ENCODE results near the gene EIF5A2.

The EIF5A2 gene

DNA sequence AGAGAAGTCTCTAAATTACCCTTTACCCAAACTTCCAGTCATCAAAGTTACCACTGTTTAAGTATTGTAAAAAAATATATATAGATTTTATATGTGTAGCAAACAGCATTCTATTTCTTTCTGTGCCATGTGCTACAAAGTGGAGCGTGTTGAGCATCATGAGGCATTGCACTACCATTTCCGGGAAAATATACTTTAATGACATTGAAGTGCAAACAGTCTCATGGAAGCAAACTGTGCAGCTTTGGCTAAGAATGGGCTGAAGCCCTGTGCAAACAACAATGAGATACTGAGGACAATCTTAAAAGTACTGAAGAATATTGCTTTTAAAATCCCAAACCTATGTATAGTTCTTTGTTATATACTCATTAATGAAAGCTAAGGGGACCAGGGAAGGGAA is 31.9 kb downstream of the EIF5A2 start:
- Histone ChIP-seq H3K9ac (ENCODE audit: low read length in 5 of 5) (no peak overlapping the region), H3K27ac (ENCODE audit: low read depth, low read length) (no peak overlapping the region), H3K27me3 (ENCODE audit: control insufficient read depth in 5 of 5, insufficient read depth in 4 of 5, low read length in 5 of 5) (no peaks in the 10 kb centered on the region), H3K9me3 (ENCODE audit: control insufficient read depth in 5 of 5, low read length in 5 of 5) (peaks cover 0 to 4% (median 2%) of the 10 kb centered on the region in 5 donors), H3K4me1 (ENCODE audit: control insufficient read depth in 5 of 5, insufficient read depth in 5 of 5, low read length in 5 of 5) (no peaks in the 10 kb centered on the region), H3K4me3 (ENCODE audit: low read depth in 1 of 5, low read length in 5 of 5) (no peak overlapping the region), H3K36me3 (ENCODE audit: control insufficient read depth in 5 of 5, insufficient read depth in 5 of 5, low read length in 5 of 5) (no peaks in the 10 kb centered on the region)

DNA sequence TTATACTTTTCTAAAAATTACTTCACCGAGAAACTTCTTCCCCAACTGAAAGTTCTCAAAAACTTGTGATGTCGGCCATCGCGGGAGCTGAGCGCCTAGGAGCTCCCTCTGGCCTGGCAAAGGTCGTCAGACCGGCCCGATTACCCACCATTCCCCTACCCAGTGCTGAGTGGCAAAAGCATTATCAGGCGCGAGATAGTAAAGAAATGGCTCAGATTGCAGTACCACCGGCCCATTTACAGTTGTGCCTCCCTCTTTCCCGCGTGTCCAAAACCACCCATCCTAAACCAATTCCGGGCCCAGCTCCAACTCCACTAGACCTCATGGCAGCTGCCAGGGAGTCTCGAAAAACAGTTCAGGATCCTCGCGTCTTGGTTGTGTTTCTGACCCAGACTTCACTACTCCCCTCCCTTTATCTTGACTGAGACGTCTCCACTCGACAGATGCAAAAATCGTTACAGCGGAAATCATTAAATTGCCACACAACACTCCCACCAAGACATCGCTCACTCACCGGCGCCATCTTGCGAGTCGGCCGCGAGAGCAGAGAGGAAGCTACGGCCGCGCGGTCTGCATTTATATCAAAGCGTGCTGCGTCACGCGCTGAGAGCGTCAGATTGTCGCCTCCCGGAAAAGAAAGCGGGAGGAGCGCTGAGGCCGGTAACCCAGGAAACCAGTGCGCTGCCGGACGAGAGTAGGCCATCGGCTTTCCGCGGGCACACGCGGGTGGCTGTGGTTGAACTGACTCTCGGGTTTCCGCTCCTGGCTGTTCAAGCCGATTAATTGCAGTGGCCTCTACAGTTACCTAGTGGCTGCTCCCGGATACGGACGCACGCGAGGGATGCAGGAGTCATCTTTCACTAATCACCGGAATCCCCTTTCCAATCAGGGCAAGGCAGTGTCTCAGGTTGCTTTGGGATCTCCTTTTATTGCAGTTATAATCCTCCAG is 38.5 kb downstream of the EIF5A2 start, which contains the start of gene RPL22L1:
RPL22L1 (minus strand) TSS at position 551 of the 949 bp plus-strand sequence; CDS start at position 523, 28 bp downstream.
- Histone ChIP-seq H3K27me3 (ENCODE audit: control insufficient read depth in 5 of 5, insufficient read depth in 4 of 5, low read length in 5 of 5) (no peaks in the 10 kb centered on the region), H3K4me3 (ENCODE audit: low read depth in 1 of 5, low read length in 5 of 5) (peak within 1 kb of the TSS; percentile 62 to 99 (median 94)), H3K4me1 (ENCODE audit: control insufficient read depth in 5 of 5, insufficient read depth in 5 of 5, low read length in 5 of 5) (peaks cover 0 to 23% (median 19%) of the 10 kb centered on the region in 5 donors), H3K27ac (ENCODE audit: low read depth, low read length) (peak within 1 kb of the TSS; percentile 85), H3K36me3 (ENCODE audit: control insufficient read depth in 5 of 5, insufficient read depth in 5 of 5, low read length in 5 of 5) (peaks cover 22 to 31% (median 28%) of the 10 kb centered on the region in 5 donors), H3K9me3 (ENCODE audit: control insufficient read depth in 5 of 5, low read length in 5 of 5) (peaks cover 0 to under 1% (median 0%) of the 10 kb centered on the region in 5 donors), H3K9ac (ENCODE audit: low read length in 5 of 5) (peak within 1 kb of the TSS; percentile 64 to 93 (median 84))

DNA sequence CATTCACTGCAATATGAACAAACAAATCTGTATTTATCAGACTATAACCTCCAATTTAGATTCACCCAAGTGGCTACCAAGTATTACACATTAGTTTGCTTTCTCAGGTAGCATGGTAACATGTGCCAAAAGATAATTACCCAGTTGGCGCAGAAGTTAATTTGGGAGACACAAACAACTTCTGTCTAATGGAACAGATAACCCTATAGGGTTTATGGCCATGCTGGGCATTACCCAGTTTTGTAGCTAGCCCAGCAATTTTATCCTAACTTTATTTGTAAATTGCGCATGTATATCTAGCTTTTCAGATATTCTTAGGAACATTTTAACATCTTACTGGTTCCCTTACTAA is 39.2 kb downstream of the EIF5A2 start:
- Histone ChIP-seq H3K36me3 (ENCODE audit: control insufficient read depth in 5 of 5, insufficient read depth in 5 of 5, low read length in 5 of 5) (peaks cover 22 to 34% (median 32%) of the 10 kb centered on the region in 5 donors), H3K27me3 (ENCODE audit: control insufficient read depth in 5 of 5, insufficient read depth in 4 of 5, low read length in 5 of 5) (no peaks in the 10 kb centered on the region), H3K4me3 (ENCODE audit: low read depth in 1 of 5, low read length in 5 of 5) (peak overlapping the region; percentile 62 to 99 (median 94)), H3K9ac (ENCODE audit: low read length in 5 of 5) (peak overlapping the region; percentile 64 to 93 (median 84)), H3K27ac (ENCODE audit: low read depth, low read length) (peak overlapping the region; percentile 85), H3K4me1 (ENCODE audit: control insufficient read depth in 5 of 5, insufficient read depth in 5 of 5, low read length in 5 of 5) (peaks cover 0 to 23% (median 19%) of the 10 kb centered on the region in 5 donors), H3K9me3 (ENCODE audit: control insufficient read depth in 5 of 5, low read length in 5 of 5) (no peaks in the 10 kb centered on the region)

GRCh38 chr3:170868577-170869238 is 39.7 kb downstream of the EIF5A2 start:
- H3K4me1 ChIP-seq (ENCODE audit: control insufficient read depth in 5 of 5, insufficient read depth in 5 of 5, low read length in 5 of 5): peaks cover 0 to 23% (median 19%) of the 10 kb centered on the region in 5 donors
- H3K27me3 ChIP-seq (ENCODE audit: control insufficient read depth in 5 of 5, insufficient read depth in 4 of 5, low read length in 5 of 5): no peaks in the 10 kb centered on the region
- H3K9ac ChIP-seq (ENCODE audit: low read length in 5 of 5): peak overlapping the region in 2 of 5 donors; percentile 84 to 93
- peaks cover 22 to 34% (median 32%) of the 10 kb centered on the region in 5 donors for H3K36me3 ChIP-seq (ENCODE audit: control insufficient read depth in 5 of 5, insufficient read depth in 5 of 5, low read length in 5 of 5)
- H3K9me3 ChIP-seq (ENCODE audit: control insufficient read depth in 5 of 5, low read length in 5 of 5): no peaks in the 10 kb centered on the region
- H3K4me3 ChIP-seq (ENCODE audit: low read depth in 1 of 5, low read length in 5 of 5): peak overlapping the region in 4 of 5 donors; percentile 87 to 99 (median 95)
- peak overlapping the region; percentile 85 for H3K27ac ChIP-seq (ENCODE audit: low read depth, low read length)

DNA sequence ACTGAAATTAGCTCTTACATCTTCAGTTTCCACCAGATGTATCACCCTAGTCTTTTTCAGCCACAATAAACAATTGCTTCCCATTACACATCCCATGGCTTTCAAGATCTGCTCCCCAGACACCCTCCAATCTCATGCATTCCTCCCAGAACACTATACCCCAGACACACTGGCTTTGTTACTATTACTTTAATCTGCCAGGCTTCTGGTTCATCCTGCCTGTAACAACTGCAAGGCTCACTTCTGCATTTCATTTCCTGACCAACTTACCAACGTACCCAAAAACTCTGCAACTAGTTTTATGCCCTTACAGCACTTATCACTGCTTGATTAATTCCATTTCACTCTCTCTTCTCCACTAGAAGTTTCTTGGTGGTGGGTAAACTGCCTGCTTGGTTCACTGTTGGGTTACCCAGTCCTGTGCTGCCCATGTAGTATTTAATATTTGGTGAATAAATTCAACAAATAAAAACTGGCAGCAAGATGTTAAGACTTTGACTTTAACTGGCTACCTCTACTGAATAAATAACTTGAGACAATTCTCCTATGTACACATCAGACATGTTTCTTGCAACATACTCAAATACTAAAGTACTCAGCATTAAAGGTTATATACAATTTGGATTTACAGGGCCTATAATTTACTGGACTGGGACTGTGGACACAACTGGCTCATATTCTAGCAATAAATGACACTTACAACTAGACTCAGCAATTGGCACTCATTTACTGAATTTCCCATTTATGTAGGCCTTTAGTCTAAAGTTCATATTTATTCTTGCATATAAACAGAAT is 41.1 kb downstream of the EIF5A2 start:
- H3K27me3 ChIP-seq (ENCODE audit: control insufficient read depth in 5 of 5, insufficient read depth in 4 of 5, low read length in 5 of 5): no peaks in the 10 kb centered on the region
- H3K27ac ChIP-seq (ENCODE audit: low read depth, low read length): no peak overlapping the region
- H3K9ac ChIP-seq (ENCODE audit: low read length in 5 of 5): no peak overlapping the region
- no peaks in the 10 kb centered on the region for H3K9me3 ChIP-seq (ENCODE audit: control insufficient read depth in 5 of 5, low read length in 5 of 5)
- H3K36me3 ChIP-seq (ENCODE audit: control insufficient read depth in 5 of 5, insufficient read depth in 5 of 5, low read length in 5 of 5): peaks cover 22 to 34% (median 32%) of the 10 kb centered on the region in 5 donors
- peaks cover 0 to 23% (median 19%) of the 10 kb centered on the region in 5 donors for H3K4me1 ChIP-seq (ENCODE audit: control insufficient read depth in 5 of 5, insufficient read depth in 5 of 5, low read length in 5 of 5)
- no peak overlapping the region for H3K4me3 ChIP-seq (ENCODE audit: low read depth in 1 of 5, low read length in 5 of 5)

DNA sequence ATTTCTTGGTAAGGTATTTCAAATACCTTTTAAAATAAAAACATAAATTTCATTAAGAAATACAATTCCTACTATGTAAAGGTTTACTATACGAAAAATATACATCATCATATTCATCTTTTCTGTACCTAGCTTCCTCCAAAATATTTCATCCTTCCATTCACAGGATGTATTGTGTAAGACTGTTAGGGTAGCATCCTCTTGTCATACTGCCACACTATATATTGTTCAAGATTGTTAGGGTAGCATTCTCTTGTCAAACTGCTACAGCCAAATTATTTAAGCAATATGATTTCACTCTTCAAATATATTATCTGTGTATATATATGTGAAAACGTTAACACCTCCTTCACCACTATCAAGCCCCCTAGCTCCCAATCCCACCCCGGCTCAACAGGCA is 41.9 kb downstream of the EIF5A2 start:
- Histone ChIP-seq H3K27ac (ENCODE audit: low read depth, low read length) (no peak overlapping the region), H3K9me3 (ENCODE audit: control insufficient read depth in 5 of 5, low read length in 5 of 5) (no peaks in the 10 kb centered on the region)

GRCh38 chr3:170865209-170866094 is 43.0 kb downstream of the EIF5A2 start:
- no peak overlapping the region for H3K27ac ChIP-seq (ENCODE audit: low read depth, low read length)
- no peak overlapping the region for H3K4me3 ChIP-seq (ENCODE audit: low read depth in 1 of 5, low read length in 5 of 5)
- H3K27me3 ChIP-seq (ENCODE audit: control insufficient read depth in 5 of 5, insufficient read depth in 4 of 5, low read length in 5 of 5): no peaks in the 10 kb centered on the region
- H3K4me1 ChIP-seq (ENCODE audit: control insufficient read depth in 5 of 5, insufficient read depth in 5 of 5, low read length in 5 of 5): peaks cover 0 to 20% (median 15%) of the 10 kb centered on the region in 5 donors
- H3K9ac ChIP-seq (ENCODE audit: low read length in 5 of 5): no peak overlapping the region
- H3K9me3 ChIP-seq (ENCODE audit: control insufficient read depth in 5 of 5, low read length in 5 of 5): no peaks in the 10 kb centered on the region
- H3K36me3 ChIP-seq (ENCODE audit: control insufficient read depth in 5 of 5, insufficient read depth in 5 of 5, low read length in 5 of 5): peaks cover 22 to 34% (median 32%) of the 10 kb centered on the region in 5 donors

More for the DNA sequence above, 41.9 kb downstream of the EIF5A2 start:
- H3K36me3 ChIP-seq (ENCODE audit: control insufficient read depth in 5 of 5, insufficient read depth in 5 of 5, low read length in 5 of 5): peaks cover 22 to 34% (median 32%) of the 10 kb centered on the region in 5 donors
- H3K4me3 ChIP-seq (ENCODE audit: low read depth in 1 of 5, low read length in 5 of 5): no peak overlapping the region
- H3K27me3 ChIP-seq (ENCODE audit: control insufficient read depth in 5 of 5, insufficient read depth in 4 of 5, low read length in 5 of 5): no peaks in the 10 kb centered on the region
- H3K4me1 ChIP-seq (ENCODE audit: control insufficient read depth in 5 of 5, insufficient read depth in 5 of 5, low read length in 5 of 5): peaks cover 0 to 23% (median 19%) of the 10 kb centered on the region in 5 donors
- no peak overlapping the region for H3K9ac ChIP-seq (ENCODE audit: low read length in 5 of 5)

DNA sequence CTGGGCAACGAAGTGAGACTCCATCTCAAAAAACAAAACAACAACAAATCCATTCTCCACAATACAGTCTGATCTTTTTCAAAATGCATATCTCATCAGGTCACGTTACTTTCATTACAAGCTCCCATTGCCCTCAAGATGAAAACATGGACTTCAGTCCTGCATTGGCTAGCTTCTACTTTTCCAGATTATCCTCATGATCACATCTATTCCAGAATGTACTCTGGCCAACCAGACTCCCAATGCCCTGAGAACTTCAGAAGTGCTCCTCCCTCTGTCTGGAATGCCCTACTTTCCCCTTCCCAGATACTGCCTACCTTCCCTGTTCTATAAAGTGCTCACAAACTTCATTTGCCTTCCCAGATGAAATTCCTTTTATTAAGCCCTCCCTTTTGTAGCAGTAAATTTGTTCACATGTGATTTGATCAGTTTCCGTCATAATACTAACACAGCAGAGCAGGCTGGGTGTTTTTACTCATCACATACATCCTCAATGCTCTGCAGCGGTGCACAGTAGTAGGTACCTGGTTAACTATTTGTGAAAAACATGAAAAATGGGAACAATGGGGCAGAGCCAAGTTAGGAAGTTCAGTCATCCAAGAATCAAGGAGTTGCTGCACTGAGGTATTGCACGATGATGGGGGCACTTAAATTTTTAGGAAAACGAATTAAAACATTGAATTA is 43.8 kb downstream of the EIF5A2 start:
- H3K27me3 ChIP-seq (ENCODE audit: control insufficient read depth in 5 of 5, insufficient read depth in 4 of 5, low read length in 5 of 5): no peaks in the 10 kb centered on the region
- H3K9ac ChIP-seq (ENCODE audit: low read length in 5 of 5): no peak overlapping the region
- peaks cover 22 to 34% (median 32%) of the 10 kb centered on the region in 5 donors for H3K36me3 ChIP-seq (ENCODE audit: control insufficient read depth in 5 of 5, insufficient read depth in 5 of 5, low read length in 5 of 5)
- no peak overlapping the region for H3K4me3 ChIP-seq (ENCODE audit: low read depth in 1 of 5, low read length in 5 of 5)
- H3K4me1 ChIP-seq (ENCODE audit: control insufficient read depth in 5 of 5, insufficient read depth in 5 of 5, low read length in 5 of 5): peaks cover 0 to 18% (median 12%) of the 10 kb centered on the region in 5 donors
- no peak overlapping the region for H3K27ac ChIP-seq (ENCODE audit: low read depth, low read length)
- no peaks in the 10 kb centered on the region for H3K9me3 ChIP-seq (ENCODE audit: control insufficient read depth in 5 of 5, low read length in 5 of 5)
